Measurements from ENCODE around the gene STN1.

Gene STN1

DNA sequence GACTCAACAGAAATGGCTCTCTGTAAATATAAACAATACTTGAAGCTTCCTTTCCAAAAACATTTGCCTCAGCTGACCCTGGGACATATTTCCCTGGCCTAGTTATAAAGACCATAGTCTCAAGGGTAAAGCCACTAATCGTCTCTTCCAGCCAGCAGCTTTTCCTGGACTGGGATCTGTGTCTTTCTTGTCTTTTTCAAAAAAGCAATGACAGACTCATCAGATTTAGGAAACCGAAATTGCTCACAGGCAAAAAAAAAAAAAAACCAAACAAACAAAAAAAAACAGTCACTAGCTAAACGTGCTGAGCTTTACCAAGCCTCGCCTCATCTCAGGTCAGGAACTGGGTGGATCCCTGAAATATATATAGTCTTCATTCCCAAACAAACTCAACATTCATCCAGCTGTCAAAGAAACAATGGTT, 23.5 kb downstream of the STN1 start:
- no peak for DNase-seq (ENCODE audit: low read depth)

- no peak for DNase-seq (ENCODE audit: low read depth)
Measured at GRCh38 chr10:103893817-103894216, 24.2 kb downstream of the STN1 start.

- no peak for DNase-seq (ENCODE audit: low read depth)
Measured at GRCh38 chr10:103892181-103892580, 25.8 kb downstream of the STN1 start.

- no peak for DNase-seq (ENCODE audit: low read depth)
Measured at GRCh38 chr10:103890688-103891087, 27.3 kb downstream of the STN1 start.

DNA sequence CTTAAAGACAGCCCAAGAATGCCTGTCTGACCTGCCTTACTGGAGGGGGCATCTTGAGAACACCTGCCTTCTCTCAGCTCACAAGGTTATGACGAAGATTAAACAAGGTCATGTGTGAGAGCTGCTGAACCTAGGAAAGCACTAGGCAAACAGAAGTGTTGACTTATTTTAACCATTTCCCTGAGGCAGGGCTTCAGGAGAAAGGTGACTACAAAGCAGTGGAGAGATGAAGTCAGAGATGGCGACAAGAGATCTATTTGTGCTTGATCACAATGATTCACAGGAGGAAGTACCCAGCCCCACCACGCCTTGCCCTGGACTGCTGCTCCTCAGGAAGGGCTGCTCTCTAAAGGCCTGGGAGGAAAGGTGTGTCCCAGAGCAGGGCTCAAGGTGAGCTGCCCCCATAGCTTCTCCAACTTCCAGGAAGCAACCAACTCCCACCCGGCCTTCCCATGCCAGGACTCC, 27.8 kb downstream of the STN1 start:
- DNase-seq (ENCODE audit: low read depth): no peak

- DNase-seq (ENCODE audit: low read depth): no peak
Measured at GRCh38 chr10:103889121-103889720, 28.8 kb downstream of the STN1 start.

- DNase-seq (ENCODE audit: low read depth): no peak
Measured at GRCh38 chr10:103888113-103888841, 29.7 kb downstream of the STN1 start.

DNA sequence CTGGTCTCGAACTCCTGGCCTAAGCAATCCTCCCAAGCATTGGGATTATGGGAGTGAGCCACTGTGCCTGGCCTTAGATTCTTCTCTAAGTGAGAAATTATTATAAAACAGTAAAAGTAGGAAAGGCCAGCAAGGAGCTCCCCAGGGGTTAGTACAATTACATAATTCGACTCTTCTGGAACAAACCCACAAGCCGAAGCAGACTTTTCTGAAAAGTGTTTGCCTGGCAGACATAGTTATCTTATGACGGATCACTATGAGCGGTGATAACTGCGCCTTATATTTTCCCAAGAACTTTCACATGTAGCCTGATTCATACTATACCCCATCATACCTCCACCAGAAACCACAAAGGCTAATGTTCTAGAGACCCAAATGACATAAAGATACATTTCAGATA, 32.4 kb downstream of the STN1 start:
- no peak for DNase-seq (ENCODE audit: low read depth)

GRCh38 chr10:103884681-103885139, 33.3 kb downstream of the STN1 start:
- no peak for DNase-seq (ENCODE audit: low read depth)

GRCh38 chr10:103882285-103883007, 35.5 kb downstream of the STN1 start:
- no peak for DNase-seq (ENCODE audit: low read depth)

GRCh38 chr10:103881416-103882284, 36.3 kb downstream of the STN1 start:
- DNase-seq (ENCODE audit: low read depth): no peak

GRCh38 chr10:103879831-103880230, 38.2 kb downstream of the STN1 start:
- no peak for DNase-seq (ENCODE audit: low read depth)

DNA sequence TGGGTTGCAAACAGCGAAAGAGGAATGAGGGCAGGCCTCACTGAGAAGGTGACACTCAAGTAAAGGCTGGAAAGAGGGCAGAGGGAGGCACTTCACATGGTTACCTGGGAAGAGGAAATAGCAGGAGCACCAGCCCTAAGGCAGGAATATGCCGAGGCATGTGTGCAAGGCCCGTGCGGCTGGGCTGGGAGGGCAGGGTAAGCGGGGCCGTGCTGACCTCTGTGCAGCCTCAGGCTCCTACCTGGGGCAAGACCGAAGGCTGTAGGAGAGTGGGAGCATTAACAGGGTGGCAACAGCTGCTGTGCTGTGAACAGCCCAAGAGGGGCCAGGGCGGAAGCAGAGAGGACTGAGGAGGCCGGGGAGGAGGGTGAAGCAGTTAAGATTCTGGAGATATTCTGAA, 38.6 kb downstream of the STN1 start:
- no peak for DNase-seq (ENCODE audit: low read depth)

- no peak for DNase-seq (ENCODE audit: low read depth)
Measured at GRCh38 chr10:103877861-103878260, 40.1 kb downstream of the STN1 start.

DNA sequence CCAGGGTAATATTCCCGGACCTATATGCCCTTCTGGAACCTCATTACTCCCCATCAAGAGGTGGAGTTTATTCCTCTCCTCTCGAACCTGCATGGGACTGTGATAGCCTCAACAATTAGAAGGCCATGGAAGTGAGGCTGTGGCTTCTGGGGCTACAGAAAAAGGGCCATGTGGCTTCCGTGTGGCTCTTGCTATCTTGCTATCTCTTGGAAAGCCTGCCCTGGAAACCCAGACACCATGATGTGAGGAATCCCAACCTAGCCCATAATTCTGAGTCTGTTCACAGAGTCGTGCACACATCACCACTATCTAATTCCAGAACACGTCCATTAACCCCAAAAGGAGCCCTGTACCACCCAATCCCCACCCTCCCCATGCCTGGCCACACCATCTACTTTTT, 41.8 kb downstream of the STN1 start:
- DNase-seq (ENCODE audit: low read depth): no peak

- no peak for DNase-seq (ENCODE audit: low read depth)
Measured at GRCh38 chr10:103874730-103875129, 43.3 kb downstream of the STN1 start.

GRCh38 chr10:103872137-103872931, 45.6 kb downstream of the STN1 start:
- no peak for DNase-seq (ENCODE audit: low read depth)

DNA sequence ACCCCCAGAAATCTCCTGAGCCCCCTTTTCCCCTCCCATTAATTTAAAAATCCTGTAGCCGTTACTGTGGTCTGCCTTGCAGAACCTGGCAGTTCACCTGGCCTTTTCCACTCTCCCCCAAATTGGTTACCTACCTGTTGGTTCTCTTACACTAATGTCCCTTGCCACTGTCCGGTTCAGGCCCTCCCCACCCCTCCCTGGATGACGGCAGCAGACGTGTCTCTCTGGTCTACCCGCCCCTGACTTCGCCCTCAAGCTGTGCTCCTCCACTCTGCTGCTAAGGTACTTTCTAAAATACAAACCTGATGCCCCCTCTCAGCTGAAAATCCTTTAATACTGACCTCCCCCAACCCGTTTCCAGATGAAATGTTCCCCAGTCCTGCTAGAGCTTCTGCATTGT, 47.0 kb downstream of the STN1 start:
- no peak for DNase-seq (ENCODE audit: low read depth)

DNA sequence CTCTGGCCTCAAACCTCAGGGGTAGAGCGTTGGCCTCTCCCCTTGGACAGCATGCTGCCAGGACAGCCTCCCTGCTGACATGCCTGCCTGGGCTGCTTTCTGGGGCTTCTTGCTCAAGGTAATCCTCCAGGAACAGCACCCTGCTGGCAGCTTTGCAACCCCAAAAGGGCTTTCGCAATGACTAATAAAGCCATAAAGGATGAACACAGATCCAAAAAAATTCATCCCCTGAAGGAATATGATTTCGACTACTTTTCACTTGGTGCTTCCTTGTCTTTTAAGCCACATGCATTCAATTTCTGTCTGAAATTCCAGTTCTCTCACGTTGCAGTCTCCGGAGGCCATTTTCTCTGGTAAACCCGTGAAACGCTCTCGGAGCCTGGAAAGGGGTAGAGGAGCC, 47.5 kb downstream of the STN1 start:
- no peak for DNase-seq (ENCODE audit: low read depth)

DNA sequence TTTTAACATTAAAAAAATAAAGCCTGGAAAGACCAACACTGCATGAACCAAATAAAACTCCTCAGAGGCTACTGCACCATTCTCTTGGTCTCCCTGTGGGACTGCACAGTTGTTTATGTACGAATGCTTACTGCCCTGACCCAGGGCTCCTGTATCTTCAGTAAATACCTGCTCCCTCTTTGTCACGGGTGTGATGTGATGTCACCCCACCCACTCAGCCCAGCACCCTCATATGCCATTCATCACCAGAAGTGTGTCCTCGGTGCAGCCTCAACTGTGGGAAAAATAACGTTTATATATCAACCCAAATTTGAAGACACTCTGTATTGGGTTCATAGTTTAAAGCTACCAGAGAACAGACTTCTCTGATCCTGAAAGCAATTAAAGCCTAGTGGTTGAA, 48.6 kb downstream of the STN1 start:
- no peak for DNase-seq (ENCODE audit: low read depth)

DNA sequence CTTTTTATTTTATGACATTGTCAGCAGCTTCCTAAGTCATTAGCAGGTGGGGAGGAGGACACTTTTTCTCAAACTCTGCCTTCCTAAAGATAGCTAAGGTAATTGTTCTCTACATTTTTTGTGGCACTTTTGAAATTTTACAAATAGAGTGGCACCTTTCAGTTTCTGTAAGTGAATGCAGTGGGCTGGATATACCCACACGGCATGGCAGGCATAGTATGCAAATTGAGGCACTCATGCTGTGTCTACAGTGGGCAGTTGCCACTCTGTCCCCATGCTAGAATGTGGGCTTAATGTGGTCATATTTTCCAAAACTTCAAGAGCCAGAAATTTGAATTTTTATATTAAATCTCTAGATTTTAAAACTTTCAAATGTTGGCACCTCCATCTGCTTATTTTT, 49.8 kb downstream of the STN1 start:
- no peak for DNase-seq (ENCODE audit: low read depth)

Data from stimulated activated CD8-positive, alpha-beta memory T cell treated with anti-CD3 and anti-CD28 coated beads, Interleukin-15, amount 100 ng/mL, for 1 hour (primary cell).